NCI-H146 treated with DMSO at 0.1 percent for 48 hours (cell line): Measurements from ENCODE around the gene COL20A1.
"Not testable (repeated sequence)": the region's sequence is repeated elsewhere in the genome, so short reads cannot be mapped to it uniquely, and the experiment has no call there.

Experiments used
- DNase-seq: peaks from one replicate; lab custom pipeline; 2025; ENCODE audit not compliant: unreplicated experiment; lab: John Stamatoyannopoulos, UW

COL20A1 gene

GRCh38 chr20:63290136-63290676 lies 2.8 kb upstream of the COL20A1 start:
- no peak for DNase-seq

- DNase-seq, result no peak
Measured at GRCh38 chr20:63290677-63291472, 2.1 kb upstream of the COL20A1 start.

DNA sequence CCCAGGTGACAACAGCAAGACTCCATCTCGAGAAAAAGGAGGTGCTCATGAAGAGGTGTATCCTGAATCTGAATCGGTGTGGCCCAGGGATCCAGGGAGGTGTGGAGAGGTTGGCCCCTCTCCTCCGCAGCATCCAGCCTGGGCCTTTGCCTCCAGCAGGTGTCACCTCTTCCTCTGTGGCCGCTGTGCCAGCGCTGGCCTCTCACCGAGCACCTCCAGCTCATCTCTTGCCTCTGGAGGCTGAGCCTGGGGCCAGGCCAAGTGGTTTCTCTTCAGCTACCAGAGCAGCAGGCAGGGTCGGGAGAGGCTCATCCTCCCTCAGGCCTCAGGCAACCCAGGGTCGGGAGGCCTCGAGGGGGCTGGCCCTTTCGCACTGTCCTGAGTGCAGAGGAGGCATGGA lies 1.2 kb upstream of the COL20A1 start:
- no peak for DNase-seq

- no peak for DNase-seq
Measured at GRCh38 chr20:63292292-63292701, 689 bp upstream of the COL20A1 start.

- no peak for DNase-seq
Measured at GRCh38 chr20:63293456-63293855, 470 bp downstream of the COL20A1 start.

DNA sequence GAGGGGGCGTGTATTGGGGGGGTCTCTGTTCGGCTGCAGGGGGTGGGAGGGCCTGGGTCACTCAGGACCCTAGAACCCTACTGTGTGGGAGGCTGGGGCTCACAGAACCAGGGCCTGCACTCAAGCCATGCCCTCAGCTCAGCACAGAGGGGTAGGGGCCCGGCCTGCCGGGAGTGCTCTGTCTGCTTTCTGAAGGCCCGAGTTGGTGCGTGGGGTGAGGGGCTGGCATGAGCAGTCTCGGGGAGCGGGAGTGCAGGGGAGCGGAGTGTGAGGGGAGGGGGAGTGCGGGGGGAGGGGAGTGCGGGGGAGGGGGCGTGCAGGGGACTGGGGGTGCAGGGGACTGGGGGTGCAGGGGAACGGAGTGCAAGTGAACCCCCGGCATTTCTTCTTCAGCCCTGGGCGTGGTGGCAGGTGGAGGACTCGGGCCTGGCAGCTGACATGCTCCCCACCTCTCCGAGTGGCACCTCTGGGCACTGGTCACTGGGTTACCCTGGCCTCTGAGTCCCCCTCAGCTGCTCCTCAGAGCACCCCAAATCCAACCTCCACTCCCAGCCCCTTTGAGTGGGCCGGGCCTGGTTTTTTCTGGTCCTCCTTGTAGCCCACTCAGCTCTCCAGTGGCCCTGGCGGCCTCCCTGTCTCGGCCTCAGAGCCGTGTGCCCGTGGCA lies 1.0 kb downstream of the COL20A1 start:
- DNase-seq, result no peak

GRCh38 chr20:63294536-63294900 lies 1.5 kb downstream of the COL20A1 start:
- DNase-seq, result no peak

DNA sequence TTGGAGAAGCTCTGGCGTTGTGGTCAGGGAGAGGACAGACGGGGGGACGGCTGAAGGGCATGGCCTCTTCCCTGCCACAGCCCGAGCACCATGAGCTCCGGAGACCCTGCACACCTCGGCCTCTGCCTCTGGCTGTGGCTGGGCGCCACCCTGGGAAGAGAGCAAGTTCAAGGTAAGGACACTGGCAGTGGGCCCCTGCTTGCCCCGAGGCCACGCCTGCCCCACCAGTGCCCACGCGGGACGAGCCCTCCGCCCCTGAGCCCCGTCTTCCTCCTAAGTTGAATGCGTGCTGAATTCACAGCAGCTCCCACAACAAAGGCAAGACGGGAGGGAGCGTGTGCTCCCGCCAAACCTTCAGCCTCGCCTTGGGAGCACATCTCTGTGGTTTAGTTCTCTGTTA lies 2.0 kb downstream of the COL20A1 start:
- no peak for DNase-seq

GRCh38 chr20:63295422-63295821 lies 2.4 kb downstream of the COL20A1 start:
- DNase-seq, result no peak

- peak; percentile 15 for DNase-seq
Measured at GRCh38 chr20:63295846-63296245, 2.9 kb downstream of the COL20A1 start.

GRCh38 chr20:63296531-63297299 lies 3.7 kb downstream of the COL20A1 start:
- no peak for DNase-seq

- DNase-seq, result no peak
Measured at GRCh38 chr20:63297371-63297781, 4.4 kb downstream of the COL20A1 start.

GRCh38 chr20:63297796-63298572 lies 5.0 kb downstream of the COL20A1 start:
- no peak for DNase-seq

DNA sequence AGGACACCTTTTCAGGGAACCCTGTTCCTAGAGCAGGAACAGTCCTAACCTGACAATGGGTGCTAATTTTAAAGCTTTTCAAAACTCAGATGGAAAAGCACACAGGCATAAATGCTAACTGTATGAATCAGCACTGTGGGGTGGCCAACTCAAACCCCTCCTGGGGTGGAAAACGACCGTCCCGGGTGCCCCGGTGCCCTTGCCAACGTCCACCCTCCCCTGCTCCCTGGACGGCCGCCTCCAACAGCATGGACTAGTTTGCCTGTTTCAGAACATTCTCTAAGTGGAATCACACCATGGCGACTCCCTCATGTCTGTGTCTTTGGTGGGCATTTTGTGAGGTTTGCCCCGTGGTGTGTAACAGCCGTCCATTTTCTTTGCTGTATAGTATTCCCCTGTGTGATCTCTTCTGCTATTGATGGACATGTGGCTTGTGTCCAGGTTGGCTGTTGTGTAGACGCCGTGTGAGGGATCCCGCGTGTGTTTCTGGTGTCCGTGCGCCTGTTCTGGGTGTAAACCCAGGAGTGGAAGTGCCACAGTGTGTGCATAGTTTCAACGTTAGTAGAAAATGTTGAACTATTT lies 5.8 kb downstream of the COL20A1 start:
- no peak for DNase-seq

DNA sequence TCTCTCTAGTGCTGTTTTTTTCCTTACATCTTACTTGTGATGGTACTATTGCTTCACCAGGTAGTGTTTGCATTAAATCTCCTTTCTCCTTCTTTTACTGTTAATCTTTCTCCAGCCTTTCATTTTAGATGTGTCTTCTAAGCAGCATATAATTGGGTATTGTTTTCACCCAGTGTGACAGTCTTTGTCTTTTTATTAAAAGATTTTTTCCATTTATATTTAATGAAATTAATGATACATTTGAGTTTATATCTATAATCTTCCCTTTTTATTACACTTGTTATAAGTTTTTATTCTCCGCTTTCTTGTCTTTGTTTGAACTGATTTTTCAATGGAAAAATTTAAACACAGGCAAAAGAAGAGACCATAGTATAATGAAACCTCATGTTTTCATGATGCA lies 8.7 kb downstream of the COL20A1 start:
- DNase-seq, result no peak

DNA sequence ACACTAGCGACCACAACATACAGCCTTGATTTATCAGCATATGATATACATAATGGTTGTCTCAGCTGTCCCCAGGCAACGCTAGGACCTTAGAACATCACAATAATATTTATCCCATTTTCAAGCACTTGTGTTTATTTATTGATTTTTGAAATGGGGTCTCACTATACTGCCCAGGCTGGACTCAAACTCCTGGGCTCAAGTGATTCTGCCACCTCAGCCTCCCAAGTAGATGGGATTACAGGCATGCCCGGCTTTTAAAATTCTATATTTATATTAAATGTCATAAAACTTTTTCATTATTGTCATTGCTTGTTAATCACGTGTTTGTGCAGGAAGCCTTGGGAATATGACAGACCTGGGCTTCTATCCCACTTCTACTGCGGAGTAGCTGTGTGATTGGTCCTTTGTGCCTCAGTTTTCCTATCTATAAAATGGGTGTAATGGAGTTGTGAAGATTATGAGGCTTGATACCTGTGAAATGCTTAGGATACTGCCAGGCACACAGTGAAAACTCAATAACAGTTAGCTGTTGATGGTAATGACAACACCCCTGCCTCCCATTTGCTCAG lies 10.2 kb downstream of the COL20A1 start:
- no peak for DNase-seq

DNA sequence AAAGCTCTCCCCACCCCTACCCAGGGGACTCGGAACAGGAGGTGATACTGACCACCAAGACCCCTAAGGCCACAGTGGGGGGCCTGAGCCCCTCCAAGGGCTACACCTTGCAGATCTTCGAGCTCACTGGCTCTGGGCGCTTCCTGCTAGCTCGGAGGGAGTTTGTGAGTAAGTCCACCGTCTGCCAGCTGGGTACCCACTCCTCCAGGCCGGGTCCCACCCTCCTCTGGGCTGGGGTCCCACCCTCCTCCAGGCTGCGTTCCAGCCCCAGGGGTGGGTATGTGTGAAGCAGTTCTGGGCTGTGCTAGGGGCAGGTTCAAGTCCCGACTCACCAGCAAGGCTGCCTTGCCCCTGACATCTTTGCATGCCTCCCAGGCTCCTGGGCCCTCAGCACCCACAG lies 12.4 kb downstream of the COL20A1 start:
- no peak for DNase-seq

GRCh38 chr20:63305933-63306672 lies 13.1 kb downstream of the COL20A1 start:
- DNase-seq, result not testable (repeated sequence)
